ENCODE measurements around the gene ATAD3C.

GRCh38 chr1:1428174-1428573 is 21.3 kb upstream of the ATAD3C start:
- no peak for TF ChIP-seq CTCF (IDR thresholded peaks at IDR 0.05)
- TF ChIP-seq ZFX (IDR thresholded peaks at IDR 0.05; ENCODE audit: borderline replicate concordance): no peak

Data from 22Rv1 (cell line).